ENCODE data around the gene INA. TPM values are rescaled to one million over a fixed set of nuclear protein-coding genes. Genes with fewer than 3 reads are reported as not detected.

Gene INA
- total RNA-seq, 1 experiment from 2014 or later, result 1.9 TPM

GRCh38 chr10:103262229-103262628 is 14.7 kb upstream of the INA start:
- no peak for TF ChIP-seq CTCF (IDR thresholded peaks at IDR 0.05; ENCODE audit: unreplicated experiment)
- CTCF ChIA-PET, result no interaction called here
- BruUV-seq (replicated peaks), result no TSS peak
- intact Hi-C loops (cut with micrococcal nuclease; ENCODE audit: unreplicated experiment), result no loop called here
- no peak overlapping the region for H3K27ac Mint-ChIP-seq (ENCODE audit: unreplicated experiment)
- peaks cover 28% of the 10 kb centered on the region for H3K27me3 Mint-ChIP-seq (ENCODE audit: unreplicated experiment)
- no peak overlapping the region for H3K4me3 Mint-ChIP-seq (ENCODE audit: low read depth, unreplicated experiment)
- no peaks in the 10 kb centered on the region for H3K36me3 Mint-ChIP-seq (ENCODE audit: insufficient read depth, unreplicated experiment)
- H3K4me1 Mint-ChIP-seq (ENCODE audit: low read depth, unreplicated experiment), result no peaks in the 10 kb centered on the region
- DNase-seq, result no peak
- peaks cover 5% of the 10 kb centered on the region for H3K9me3 Mint-ChIP-seq (ENCODE audit: low read depth, unreplicated experiment)

- intact Hi-C loops (cut with micrococcal nuclease; ENCODE audit: unreplicated experiment), result no loop called here
- H3K4me1 Mint-ChIP-seq (ENCODE audit: low read depth, unreplicated experiment), result no peaks in the 10 kb centered on the region
- BruUV-seq (replicated peaks), result no TSS peak
- no peak overlapping the region for H3K4me3 Mint-ChIP-seq (ENCODE audit: low read depth, unreplicated experiment)
- no peak for TF ChIP-seq CTCF (IDR thresholded peaks at IDR 0.05; ENCODE audit: unreplicated experiment)
- H3K9me3 Mint-ChIP-seq (ENCODE audit: low read depth, unreplicated experiment), result no peaks in the 10 kb centered on the region
- no peak overlapping the region for H3K27ac Mint-ChIP-seq (ENCODE audit: unreplicated experiment)
- CTCF ChIA-PET, result no interaction called here
- DNase-seq, result peak; percentile 70
- H3K27me3 Mint-ChIP-seq (ENCODE audit: unreplicated experiment), result peaks cover 28% of the 10 kb centered on the region
- no peaks in the 10 kb centered on the region for H3K36me3 Mint-ChIP-seq (ENCODE audit: insufficient read depth, unreplicated experiment)
These were observed 11.1 kb upstream of the INA start for GRCh38 chr10:103265717-103266329.

- H3K4me3 Mint-ChIP-seq (ENCODE audit: low read depth, unreplicated experiment), result no peak overlapping the region
- H3K27ac Mint-ChIP-seq (ENCODE audit: unreplicated experiment), result no peak overlapping the region
- intact Hi-C loops (cut with micrococcal nuclease; ENCODE audit: unreplicated experiment), result no loop called here
- H3K27me3 Mint-ChIP-seq (ENCODE audit: unreplicated experiment), result peaks cover 26% of the 10 kb centered on the region
- DNase-seq, result peak; percentile 10
- H3K4me1 Mint-ChIP-seq (ENCODE audit: low read depth, unreplicated experiment), result peaks cover 7% of the 10 kb centered on the region
- TF ChIP-seq CTCF (IDR thresholded peaks at IDR 0.05; ENCODE audit: unreplicated experiment), result no peak
- H3K36me3 Mint-ChIP-seq (ENCODE audit: insufficient read depth, unreplicated experiment), result peaks cover 8% of the 10 kb centered on the region
- BruUV-seq (replicated peaks), result no TSS peak
- CTCF ChIA-PET, result interaction anchor here (0.6 kb wide), 1 partner anchor 25 kb away, joined by 3 read pairs; no protein-coding TSS in a partner anchor
- H3K9me3 Mint-ChIP-seq (ENCODE audit: low read depth, unreplicated experiment), result no peaks in the 10 kb centered on the region
These were observed 3.9 kb upstream of the INA start for GRCh38 chr10:103273041-103273441.

GRCh38 chr10:103276251-103276895 is 565 bp upstream of the INA start:
- no peaks in the 10 kb centered on the region for H3K9me3 Mint-ChIP-seq (ENCODE audit: low read depth, unreplicated experiment)
- H3K4me1 Mint-ChIP-seq (ENCODE audit: low read depth, unreplicated experiment), result peaks cover 7% of the 10 kb centered on the region
- no peak for DNase-seq
- CTCF ChIA-PET, result interaction anchor here (0.5 to 0.6 kb wide), 2 partner anchors 127 to 380 kb away, joined by 3 to 6 read pairs; no protein-coding TSS in a partner anchor
- TF ChIP-seq CTCF (IDR thresholded peaks at IDR 0.05; ENCODE audit: unreplicated experiment), result no peak
- H3K4me3 Mint-ChIP-seq (ENCODE audit: low read depth, unreplicated experiment), result peak overlapping the region; percentile 74
- peaks cover 58% of the 10 kb centered on the region for H3K27me3 Mint-ChIP-seq (ENCODE audit: unreplicated experiment)
- H3K27ac Mint-ChIP-seq (ENCODE audit: unreplicated experiment), result no peak overlapping the region
- intact Hi-C loops (cut with micrococcal nuclease; ENCODE audit: unreplicated experiment), result no loop called here
- no TSS peak for BruUV-seq (replicated peaks)
- peaks cover 8% of the 10 kb centered on the region for H3K36me3 Mint-ChIP-seq (ENCODE audit: insufficient read depth, unreplicated experiment)

Measured in Calu3 (cell line).